ENCODE measurements around the gene SLC16A8. TPM values are rescaled to one million over a fixed set of nuclear protein-coding genes. Genes with fewer than 3 reads are reported as not detected.
A peak's percentile ranks its signal among the peaks of the same experiment; 100 is the strongest.

Gene SLC16A8
- total RNA-seq, 1 donor from 2014 or later = 3.1 TPM

DNA sequence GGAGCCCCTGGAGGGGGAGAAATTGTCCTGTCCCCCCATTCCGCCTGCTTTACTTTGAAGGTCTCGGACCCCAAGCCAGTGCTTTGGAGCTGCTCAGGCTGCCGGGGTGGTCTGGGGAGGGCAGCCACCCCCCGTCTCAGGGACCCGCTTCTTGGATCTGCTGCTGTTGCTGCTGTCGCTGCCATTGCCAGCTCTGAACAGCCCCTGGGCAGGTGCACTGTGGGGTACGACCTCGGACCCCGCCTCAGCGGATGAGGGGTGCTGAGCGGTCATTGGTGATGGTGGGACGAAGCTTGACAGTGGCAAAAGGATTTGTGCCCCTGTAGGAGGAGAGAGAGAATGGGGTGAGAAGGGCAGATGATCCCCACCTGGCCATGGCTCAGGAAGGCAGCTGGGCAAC is 1.1 kb upstream of the SLC16A8 start:
- Mint-ChIP-seq H3K4me1 (peaks cover 7% of the 10 kb centered on the region), H3K27me3 (ENCODE audit: insufficient read depth, low read depth) (peaks cover 9% of the 10 kb centered on the region), H3K4me3 (no peak overlapping the region), H3K27ac (no peak overlapping the region), H3K36me3 (no peaks in the 10 kb centered on the region), H3K9me3 (no peaks in the 10 kb centered on the region)
- Histone ChIP-seq H3K27me3 (peaks cover 39% of the 10 kb centered on the region), H3K4me2 (peak overlapping the region; percentile 67), H2AFZ (replicated peaks) (no peak overlapping the region), H3F3A (ENCODE audit: low read depth) (peaks cover 37% of the 10 kb centered on the region), H3K4me1 (peaks cover 45% of the 10 kb centered on the region), H3K36me3 (no peaks in the 10 kb centered on the region), H3K9me3 (ENCODE audit: low read depth) (no peaks in the 10 kb centered on the region), H3K79me2 (ENCODE audit: low read depth) (no peaks in the 10 kb centered on the region), H3K9ac (no peak overlapping the region), H3K4me3 (no peak overlapping the region), H4K20me1 (ENCODE audit: low read depth) (no peaks in the 10 kb centered on the region), H3K27ac (no peak overlapping the region)
- TF ChIP-seq EZH2 (IDR thresholded peaks at IDR 0.05) (no peak), EZH2phosphoT487 (IDR thresholded peaks at IDR 0.05) (no peak)
- TF ChIP-seq, protein P1, sequence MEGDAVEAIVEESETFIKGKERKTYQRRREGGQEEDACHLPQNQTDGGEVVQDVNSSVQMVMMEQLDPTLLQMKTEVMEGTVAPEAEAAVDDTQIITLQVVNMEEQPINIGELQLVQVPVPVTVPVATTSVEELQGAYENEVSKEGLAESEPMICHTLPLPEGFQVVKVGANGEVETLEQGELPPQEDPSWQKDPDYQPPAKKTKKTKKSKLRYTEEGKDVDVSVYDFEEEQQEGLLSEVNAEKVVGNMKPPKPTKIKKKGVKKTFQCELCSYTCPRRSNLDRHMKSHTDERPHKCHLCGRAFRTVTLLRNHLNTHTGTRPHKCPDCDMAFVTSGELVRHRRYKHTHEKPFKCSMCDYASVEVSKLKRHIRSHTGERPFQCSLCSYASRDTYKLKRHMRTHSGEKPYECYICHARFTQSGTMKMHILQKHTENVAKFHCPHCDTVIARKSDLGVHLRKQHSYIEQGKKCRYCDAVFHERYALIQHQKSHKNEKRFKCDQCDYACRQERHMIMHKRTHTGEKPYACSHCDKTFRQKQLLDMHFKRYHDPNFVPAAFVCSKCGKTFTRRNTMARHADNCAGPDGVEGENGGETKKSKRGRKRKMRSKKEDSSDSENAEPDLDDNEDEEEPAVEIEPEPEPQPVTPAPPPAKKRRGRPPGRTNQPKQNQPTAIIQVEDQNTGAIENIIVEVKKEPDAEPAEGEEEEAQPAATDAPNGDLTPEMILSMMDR (IDR thresholded peaks at IDR 0.05) = no peak
- DNase-seq (ENCODE audit: low spot score) = no peak

DNA sequence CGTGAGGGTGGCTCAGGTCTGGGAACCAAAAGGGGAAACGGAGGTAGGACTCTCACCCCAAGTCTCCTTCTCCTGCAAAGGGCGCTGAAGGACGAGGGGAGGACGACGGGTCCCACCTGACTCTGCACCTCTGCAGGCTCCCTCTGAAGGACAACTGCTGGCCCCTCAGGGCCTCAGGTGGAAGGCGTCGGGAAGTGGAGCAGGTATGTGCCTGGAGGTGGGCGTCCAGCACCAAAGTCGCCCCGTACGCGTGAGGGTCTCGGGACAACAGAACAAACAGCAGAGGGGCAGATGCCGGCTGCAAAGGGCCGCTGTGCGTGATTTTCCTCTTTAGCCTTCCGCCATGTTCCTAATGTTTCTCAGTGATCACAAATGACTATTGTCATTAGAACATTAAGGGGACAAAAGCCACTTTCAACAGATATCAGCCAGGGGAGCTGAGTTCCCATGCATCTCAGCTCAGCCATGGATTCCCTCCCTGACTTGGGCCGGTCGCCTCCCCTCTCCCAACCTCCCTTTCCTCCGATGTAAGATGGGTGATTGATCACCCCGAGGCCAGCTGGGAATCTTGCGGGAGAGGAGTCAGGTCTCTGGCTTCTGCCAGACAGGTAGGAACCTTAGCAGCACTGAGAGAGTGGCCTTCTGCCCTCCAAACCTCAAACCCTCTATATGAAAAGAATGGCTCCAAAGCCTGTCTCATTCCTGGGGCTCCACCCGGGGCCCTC is 836 bp downstream of the SLC16A8 start:
- no peak for DNase-seq (ENCODE audit: low spot score)
- H4K20me1 ChIP-seq (ENCODE audit: low read depth) = no peaks in the 10 kb centered on the region
- no peak overlapping the region for H3K4me3 ChIP-seq
- no peak overlapping the region for H2AFZ ChIP-seq (replicated peaks)
- Mint-ChIP-seq H3K36me3 (no peaks in the 10 kb centered on the region), H3K4me1 (peaks cover 7% of the 10 kb centered on the region), H3K9me3 (no peaks in the 10 kb centered on the region), H3K4me3 (no peak overlapping the region), H3K27ac (no peak overlapping the region), H3K27me3 (ENCODE audit: insufficient read depth, low read depth) (peaks cover 14% of the 10 kb centered on the region)
- H3K9ac ChIP-seq = no peak overlapping the region
- H3K27ac ChIP-seq = no peak overlapping the region
- peak overlapping the region; percentile 67 for H3K4me2 ChIP-seq
- peaks cover 45% of the 10 kb centered on the region for H3K4me1 ChIP-seq
- H3K27me3 ChIP-seq = peaks cover 31% of the 10 kb centered on the region
- no peaks in the 10 kb centered on the region for H3K9me3 ChIP-seq (ENCODE audit: low read depth)
- peaks cover 42% of the 10 kb centered on the region for H3F3A ChIP-seq (ENCODE audit: low read depth)
- H3K79me2 ChIP-seq (ENCODE audit: low read depth) = no peaks in the 10 kb centered on the region
- no peak for TF ChIP-seq EZH2phosphoT487 (IDR thresholded peaks at IDR 0.05)
- TF ChIP-seq EZH2 (IDR thresholded peaks at IDR 0.05) = no peak
- TF ChIP-seq, protein P1 (IDR thresholded peaks at IDR 0.05) = no peak
- no peaks in the 10 kb centered on the region for H3K36me3 ChIP-seq

DNA sequence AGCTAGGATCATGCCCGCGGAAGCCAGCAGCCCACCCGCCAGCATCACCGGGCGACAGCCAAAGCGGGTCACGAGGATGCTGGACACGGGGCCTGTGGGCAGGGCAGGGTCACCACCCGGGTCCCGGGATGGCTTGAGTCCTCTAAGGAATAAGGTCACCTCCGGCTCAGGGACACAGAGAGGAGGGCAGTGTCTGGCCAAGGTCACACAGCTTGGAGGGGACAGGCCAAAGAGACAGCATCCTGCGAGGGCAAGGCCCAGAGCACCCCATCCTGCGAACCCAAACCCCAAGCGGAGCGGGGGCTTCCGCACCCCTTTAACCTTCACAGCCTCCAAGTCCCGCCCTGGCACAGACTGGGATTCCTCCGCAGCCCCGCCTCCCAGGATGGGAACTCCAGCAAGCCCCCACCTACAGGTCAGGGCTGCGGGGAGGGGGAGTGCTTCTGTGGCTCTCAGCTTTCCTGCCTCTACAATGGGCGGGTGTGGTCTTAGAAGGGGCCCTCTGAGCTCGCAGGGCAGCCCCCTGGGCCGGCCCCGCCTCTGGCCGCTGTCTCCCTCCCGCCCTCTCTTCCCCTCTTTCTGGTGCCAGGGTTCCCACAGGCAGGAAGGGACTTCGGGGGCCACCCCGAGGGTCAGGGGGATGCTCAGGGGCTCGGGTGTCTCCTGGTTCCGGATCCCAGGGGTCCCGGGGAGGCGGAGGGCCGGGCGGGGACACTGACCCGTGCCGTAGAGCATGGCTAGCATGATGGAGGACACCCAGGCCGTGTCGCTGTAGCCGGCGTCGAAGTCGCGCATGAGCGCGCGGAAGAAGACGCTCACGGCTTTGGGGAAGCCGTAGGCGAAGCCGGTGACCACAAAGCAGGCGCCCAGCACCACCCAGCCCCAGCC is 1.8 kb downstream of the SLC16A8 start:
- no peaks in the 10 kb centered on the region for H3K36me3 ChIP-seq
- peaks cover 45% of the 10 kb centered on the region for H3K4me1 ChIP-seq
- no peaks in the 10 kb centered on the region for H4K20me1 ChIP-seq (ENCODE audit: low read depth)
- no peak for DNase-seq (ENCODE audit: low spot score)
- TF ChIP-seq, protein P1 (IDR thresholded peaks at IDR 0.05) = no peak
- no peak for TF ChIP-seq EZH2 (IDR thresholded peaks at IDR 0.05)
- TF ChIP-seq EZH2phosphoT487 (IDR thresholded peaks at IDR 0.05) = no peak
- H3K9me3 ChIP-seq (ENCODE audit: low read depth) = no peaks in the 10 kb centered on the region
- H3K79me2 ChIP-seq (ENCODE audit: low read depth) = no peaks in the 10 kb centered on the region
- peaks cover 39% of the 10 kb centered on the region for H3F3A ChIP-seq (ENCODE audit: low read depth)
- peaks cover 8% of the 10 kb centered on the region for H3K4me1 Mint-ChIP-seq
- no peak overlapping the region for H3K9ac ChIP-seq
- no peak overlapping the region for H3K4me3 Mint-ChIP-seq
- no peaks in the 10 kb centered on the region for H3K36me3 Mint-ChIP-seq
- peak overlapping the region; percentile 24 for H3K4me3 ChIP-seq
- H3K27me3 Mint-ChIP-seq (ENCODE audit: insufficient read depth, low read depth) = peaks cover 15% of the 10 kb centered on the region
- H3K4me2 ChIP-seq = peak overlapping the region; percentile 67
- no peak overlapping the region for H3K27ac ChIP-seq
- H3K27ac Mint-ChIP-seq = no peak overlapping the region
- no peaks in the 10 kb centered on the region for H3K9me3 Mint-ChIP-seq
- peaks cover 31% of the 10 kb centered on the region for H3K27me3 ChIP-seq
- H2AFZ ChIP-seq (replicated peaks) = no peak overlapping the region
